Renal cortex interstitium (tissue), 11 donors: ENCODE results near the gene RPL5. TPM values are rescaled to one million over a fixed set of nuclear protein-coding genes. Genes with fewer than 3 reads are reported as not detected.

Source experiments
- DNase-seq, 11 donors: peaks; one replicate each; pipeline ENCODE4 v3.0.0-alpha.2; 2013; ENCODE audit warnings: low read depth in 9 of 11, low spot score in 4 of 11; ENCODE audit errors: extremely low read depth in 1 of 11
- polyA plus RNA-seq, 3 donors: library from polyadenylated mRNA; unstranded; fragments of 120-200 nt; gene quantifications; one replicate each; pipeline ENCODE4 v1.2.1, GENCODE V29; 2013; ENCODE audit not compliant: insufficient read length in 3 of 3

Gene RPL5
- polyA plus RNA-seq, 3 donors: 2,444 to 3,001 (median 2,688) TPM

- DNase-seq: no peak
Measured at GRCh38 chr1:92839442-92839841, 7.6 kb downstream of the RPL5 start.

GRCh38 chr1:92840600-92840999, 8.8 kb downstream of the RPL5 start:
- no peak for DNase-seq

GRCh38 chr1:92842082-92843045, 10.5 kb downstream of the RPL5 start:
- DNase-seq: no peak

GRCh38 chr1:92843046-92843423, 11.2 kb downstream of the RPL5 start:
- DNase-seq: no peak

- DNase-seq: no peak
Measured at GRCh38 chr1:92843429-92844352, 11.9 kb downstream of the RPL5 start.

- no peak for DNase-seq
Measured at GRCh38 chr1:92844439-92844838, 12.6 kb downstream of the RPL5 start.

- DNase-seq: no peak
Measured at GRCh38 chr1:92845908-92846307, 14.1 kb downstream of the RPL5 start.

- no peak for DNase-seq
Measured at GRCh38 chr1:92848201-92848600, 16.4 kb downstream of the RPL5 start.

- DNase-seq: no peak
Measured at GRCh38 chr1:92850019-92850418, 18.2 kb downstream of the RPL5 start.

- no peak for DNase-seq
Measured at GRCh38 chr1:92851729-92852128, 19.9 kb downstream of the RPL5 start.

GRCh38 chr1:92853299-92853698, 21.5 kb downstream of the RPL5 start:
- DNase-seq: no peak

GRCh38 chr1:92854101-92854785, 22.4 kb downstream of the RPL5 start:
- no peak for DNase-seq

- DNase-seq: no peak
Measured at GRCh38 chr1:92855236-92855635, 23.4 kb downstream of the RPL5 start.

GRCh38 chr1:92857817-92858216, 26.0 kb downstream of the RPL5 start:
- DNase-seq: no peak

GRCh38 chr1:92858564-92859399, 26.9 kb downstream of the RPL5 start:
- peak; percentile 49 to 82 (median 72) for DNase-seq

GRCh38 chr1:92859400-92860039, 27.7 kb downstream of the RPL5 start:
- peak in 5 of 11 donors; percentile 2 to 4 (median 3) for DNase-seq

GRCh38 chr1:92862605-92863004, 30.8 kb downstream of the RPL5 start:
- DNase-seq: no peak

- no peak for DNase-seq
Measured at GRCh38 chr1:92864131-92864530, 32.3 kb downstream of the RPL5 start.
